T-helper 1 cell treated with Interleukin-12 subunit alpha and Interleukin-12 subunit beta and Interleukin-4 antibody, amounts not matched to agents 30 μg/mL and 1 μg/mL, for 36 hours (primary cell): ENCODE measurements around the gene PLN.

Experiments
- H3K27ac Mint-ChIP-seq: one replicate; pipeline ENCODE4 v1.8.0; 2021; ENCODE audit warnings: mild to moderate bottlenecking, mixed read lengths
- H3K27me3 Mint-ChIP-seq: one replicate; pipeline ENCODE4 v1.8.0; 2021; ENCODE audit warnings: low read depth, mixed read lengths
- H3K36me3 Mint-ChIP-seq: one replicate; pipeline ENCODE4 v1.8.0; 2021; ENCODE audit warnings: low read depth, mixed read lengths
- H3K4me1 Mint-ChIP-seq: one replicate; pipeline ENCODE4 v1.8.0; 2021; ENCODE audit warnings: low read depth, mixed read lengths
- H3K4me3 Mint-ChIP-seq: one replicate; pipeline ENCODE4 v1.8.0; 2021; ENCODE audit warnings: mild to moderate bottlenecking, moderate library complexity, mixed read lengths
- H3K9me3 Mint-ChIP-seq: one replicate; pipeline ENCODE4 v1.8.0; 2021; ENCODE audit warnings: mixed read lengths

Gene PLN

DNA sequence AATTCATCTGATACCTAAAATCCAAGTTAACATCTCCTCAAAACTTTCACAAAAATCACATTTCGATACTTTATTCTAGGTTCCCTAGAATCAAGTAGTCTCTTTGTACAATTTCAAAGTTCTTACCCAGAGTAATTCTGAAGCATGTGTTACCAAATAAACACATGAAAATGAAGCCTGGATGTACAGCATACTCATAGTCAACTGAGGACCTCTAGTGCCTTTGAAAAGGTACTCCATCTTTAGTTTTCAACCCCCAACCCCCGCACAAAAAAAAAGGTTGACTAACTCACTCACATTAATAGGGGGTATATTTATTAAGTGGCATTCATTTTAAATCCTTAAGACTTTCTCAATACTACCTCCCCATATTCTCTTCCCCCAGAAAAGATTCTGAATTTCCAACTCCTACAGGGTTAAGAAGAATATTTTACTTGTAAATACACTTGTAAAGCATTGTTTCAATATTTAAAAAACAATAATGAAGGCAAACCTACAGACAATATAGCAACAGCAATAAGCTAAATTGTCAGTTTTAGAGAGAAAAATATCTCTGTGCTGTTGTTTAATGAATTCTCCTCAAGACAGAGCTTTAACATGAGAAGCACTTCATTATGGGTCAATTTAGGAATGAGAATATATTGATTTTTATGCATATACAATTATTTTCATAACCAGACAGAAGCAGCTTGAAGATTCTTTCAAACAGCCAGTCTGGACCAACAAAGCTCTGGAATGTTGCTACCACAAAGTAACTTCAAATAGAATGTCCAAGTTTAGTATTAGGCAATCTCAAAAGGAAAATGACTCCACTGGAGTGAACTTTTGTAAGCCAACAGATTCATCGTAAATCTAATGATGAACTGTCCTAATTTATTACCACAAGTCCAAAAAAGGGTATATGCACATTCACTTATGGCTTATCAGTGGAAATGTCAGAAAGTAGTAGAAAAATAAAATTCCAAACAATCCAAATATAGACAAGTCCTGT lies 3.3 kb downstream of the PLN start:
- no peak overlapping the region for H3K4me3 Mint-ChIP-seq
- H3K9me3 Mint-ChIP-seq = no peaks in the 10 kb centered on the region
- no peak overlapping the region for H3K27ac Mint-ChIP-seq
- H3K4me1 Mint-ChIP-seq = peaks cover 14% of the 10 kb centered on the region
- H3K36me3 Mint-ChIP-seq = peaks cover 14% of the 10 kb centered on the region
- no peaks in the 10 kb centered on the region for H3K27me3 Mint-ChIP-seq

DNA sequence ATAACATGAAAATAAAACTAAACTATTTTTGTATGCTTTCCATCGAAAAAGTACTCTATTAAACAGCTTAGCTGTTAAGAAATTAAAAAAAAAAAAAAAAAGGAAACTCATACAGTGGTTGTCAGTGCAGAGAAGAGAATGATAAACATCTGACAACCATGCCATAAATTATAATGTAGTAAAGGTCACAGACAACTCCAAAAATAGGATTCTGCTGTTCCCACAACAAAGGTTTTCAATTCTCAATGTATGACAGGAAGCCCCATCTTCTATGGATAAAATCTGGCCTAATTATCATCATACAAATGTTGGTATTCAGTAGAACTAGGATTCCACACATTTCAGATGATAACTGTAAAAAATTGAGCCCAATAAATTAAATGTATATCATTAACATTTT lies 5.0 kb downstream of the PLN start:
- Mint-ChIP-seq H3K27me3 (no peaks in the 10 kb centered on the region), H3K4me1 (peaks cover 14% of the 10 kb centered on the region), H3K4me3 (no peak overlapping the region), H3K9me3 (no peaks in the 10 kb centered on the region), H3K27ac (no peak overlapping the region), H3K36me3 (peaks cover 13% of the 10 kb centered on the region)

DNA sequence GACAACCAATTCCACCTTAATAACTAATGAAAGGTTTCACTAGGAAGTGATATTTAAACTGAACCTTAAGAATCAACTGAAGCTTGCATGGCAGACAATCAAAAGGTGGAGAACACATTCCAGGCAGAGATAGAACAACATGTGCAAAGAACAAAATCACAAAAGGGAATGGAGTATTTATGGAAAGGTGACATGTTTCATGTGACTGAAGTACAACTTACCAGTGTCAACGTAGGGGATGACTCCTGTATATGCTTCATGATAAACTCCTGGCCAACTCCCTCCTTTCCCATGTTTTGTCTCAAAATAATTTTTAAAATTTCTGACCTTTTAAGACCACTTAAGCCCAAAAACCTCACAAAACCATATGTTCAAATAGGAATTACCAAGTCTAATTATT lies 6.6 kb downstream of the PLN start:
- H3K36me3 Mint-ChIP-seq = peaks cover 15% of the 10 kb centered on the region
- peaks cover 24% of the 10 kb centered on the region for H3K4me1 Mint-ChIP-seq
- H3K4me3 Mint-ChIP-seq = no peak overlapping the region
- H3K9me3 Mint-ChIP-seq = no peaks in the 10 kb centered on the region
- H3K27me3 Mint-ChIP-seq = no peaks in the 10 kb centered on the region
- no peak overlapping the region for H3K27ac Mint-ChIP-seq

DNA sequence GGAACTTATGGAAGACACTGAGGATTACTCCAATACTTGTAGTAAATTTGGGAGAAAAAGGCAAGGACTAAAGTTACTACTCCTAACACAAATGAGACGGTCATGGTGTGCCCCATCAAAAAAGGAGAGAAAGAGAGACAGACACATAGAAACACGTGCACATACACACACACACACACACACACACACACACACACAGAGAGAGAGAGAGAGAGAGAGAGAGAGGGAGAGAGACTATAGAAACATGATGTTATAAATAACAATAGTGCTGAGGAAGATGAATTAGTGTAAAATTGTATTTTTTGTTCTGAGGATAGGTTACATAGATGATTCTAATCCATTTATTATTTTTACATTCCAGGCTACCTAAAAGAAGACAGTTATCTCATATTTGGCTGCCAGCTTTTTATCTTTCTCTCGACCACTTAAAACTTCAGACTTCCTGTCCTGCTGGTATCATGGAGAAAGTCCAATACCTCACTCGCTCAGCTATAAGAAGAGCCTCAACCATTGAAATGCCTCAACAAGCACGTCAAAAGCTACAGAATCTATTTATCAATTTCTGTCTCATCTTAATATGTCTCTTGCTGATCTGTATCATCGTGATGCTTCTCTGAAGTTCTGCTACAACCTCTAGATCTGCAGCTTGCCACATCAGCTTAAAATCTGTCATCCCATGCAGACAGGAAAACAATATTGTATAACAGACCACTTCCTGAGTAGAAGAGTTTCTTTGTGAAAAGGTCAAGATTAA lies 10.5 kb downstream of the PLN start:
- Mint-ChIP-seq H3K36me3 (peaks cover 19% of the 10 kb centered on the region), H3K4me3 (peak overlapping the region; percentile 68), H3K27me3 (no peaks in the 10 kb centered on the region), H3K27ac (peak overlapping the region; percentile 92), H3K4me1 (peaks cover 20% of the 10 kb centered on the region), H3K9me3 (no peaks in the 10 kb centered on the region)

DNA sequence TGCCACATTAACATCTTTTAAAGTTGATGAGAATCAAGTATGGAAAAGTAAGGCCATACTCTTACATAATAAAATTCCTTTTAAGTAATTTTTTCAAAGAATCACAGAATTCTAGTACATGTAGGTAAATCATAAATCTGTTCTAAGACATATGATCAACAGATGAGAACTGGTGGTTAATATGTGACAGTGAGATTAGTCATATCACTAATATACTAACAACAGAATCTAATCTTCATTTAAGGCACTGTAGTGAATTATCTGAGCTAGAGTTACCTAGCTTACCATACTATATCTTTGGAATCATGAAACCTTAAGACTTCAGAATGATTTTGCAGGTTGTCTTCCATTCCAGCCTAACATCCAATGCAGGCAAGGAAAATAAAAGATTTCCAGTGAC lies 11.6 kb downstream of the PLN start:
- Mint-ChIP-seq H3K27me3 (no peaks in the 10 kb centered on the region), H3K36me3 (peaks cover 16% of the 10 kb centered on the region), H3K9me3 (no peaks in the 10 kb centered on the region), H3K27ac (peak overlapping the region; percentile 55), H3K4me3 (no peak overlapping the region), H3K4me1 (peaks cover 18% of the 10 kb centered on the region)

- Mint-ChIP-seq H3K4me1 (peaks cover 29% of the 10 kb centered on the region), H3K9me3 (no peaks in the 10 kb centered on the region), H3K27me3 (no peaks in the 10 kb centered on the region), H3K4me3 (no peak overlapping the region), H3K36me3 (peaks cover 17% of the 10 kb centered on the region), H3K27ac (no peak overlapping the region)
These were observed 14.2 kb downstream of the PLN start for GRCh38 chr6:118562248-118562647.

DNA sequence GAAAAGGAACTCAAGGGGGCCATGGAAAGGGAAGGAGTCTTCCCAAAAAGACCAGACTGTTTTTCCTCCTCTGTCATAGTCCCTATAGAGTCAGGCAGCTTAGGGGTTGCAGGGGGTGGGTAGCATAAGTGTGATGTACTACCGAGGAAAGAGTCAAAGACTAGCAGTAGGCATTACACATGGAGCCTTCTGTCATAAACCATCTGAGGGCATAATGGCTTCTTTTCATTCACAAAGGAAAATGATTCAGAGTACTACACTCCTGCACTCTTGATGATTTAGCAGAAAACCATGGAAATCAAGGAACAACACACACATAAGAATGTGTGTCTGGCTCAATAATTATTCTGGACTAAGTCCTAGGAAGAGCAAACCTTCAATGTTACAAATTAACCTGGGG lies 14.9 kb downstream of the PLN start:
- no peak overlapping the region for H3K4me3 Mint-ChIP-seq
- H3K4me1 Mint-ChIP-seq = peaks cover 28% of the 10 kb centered on the region
- H3K27ac Mint-ChIP-seq = no peak overlapping the region

GRCh38 chr6:118565311-118565960 lies 17.3 kb downstream of the PLN start:
- peak overlapping the region; percentile 53 for H3K27ac Mint-ChIP-seq
- no peaks in the 10 kb centered on the region for H3K27me3 Mint-ChIP-seq

More for the DNA sequence above, 14.9 kb downstream of the PLN start:
- no peaks in the 10 kb centered on the region for H3K27me3 Mint-ChIP-seq
- peaks cover 17% of the 10 kb centered on the region for H3K36me3 Mint-ChIP-seq
- no peaks in the 10 kb centered on the region for H3K9me3 Mint-ChIP-seq

DNA sequence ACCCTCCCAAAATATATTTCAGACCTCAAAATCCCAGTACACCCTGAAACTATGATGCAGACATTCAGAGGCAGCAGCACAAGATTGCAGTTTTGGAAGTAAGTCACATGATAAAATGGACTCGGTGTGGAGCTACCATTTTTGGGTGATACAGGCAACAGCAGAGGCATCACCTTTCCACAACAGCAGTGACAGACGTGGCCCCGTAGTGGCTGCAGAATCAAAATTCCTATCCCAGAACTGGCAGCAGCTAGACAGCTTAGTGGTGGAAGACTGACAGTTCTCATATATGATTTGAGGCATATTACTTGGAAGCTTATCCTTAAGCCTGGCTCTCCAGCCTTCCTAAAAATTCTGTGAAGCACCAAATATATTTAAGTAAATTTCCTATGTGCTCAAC lies 19.9 kb downstream of the PLN start:
- no peaks in the 10 kb centered on the region for H3K9me3 Mint-ChIP-seq

More at GRCh38 chr6:118565311-118565960, 17.3 kb downstream of the PLN start:
- Mint-ChIP-seq H3K36me3 (peaks cover 11% of the 10 kb centered on the region), H3K9me3 (no peaks in the 10 kb centered on the region), H3K4me1 (peaks cover 19% of the 10 kb centered on the region), H3K4me3 (no peak overlapping the region)

GRCh38 chr6:118569498-118569897 lies 21.4 kb downstream of the PLN start:
- no peak overlapping the region for H3K4me3 Mint-ChIP-seq
- peaks cover 11% of the 10 kb centered on the region for H3K9me3 Mint-ChIP-seq
- H3K27me3 Mint-ChIP-seq = no peaks in the 10 kb centered on the region
- H3K36me3 Mint-ChIP-seq = peaks cover 20% of the 10 kb centered on the region
- H3K27ac Mint-ChIP-seq = no peak overlapping the region
- peaks cover 16% of the 10 kb centered on the region for H3K4me1 Mint-ChIP-seq

More for the DNA sequence above, 19.9 kb downstream of the PLN start:
- no peak overlapping the region for H3K4me3 Mint-ChIP-seq
- no peak overlapping the region for H3K27ac Mint-ChIP-seq
- H3K4me1 Mint-ChIP-seq = peaks cover 18% of the 10 kb centered on the region
- no peaks in the 10 kb centered on the region for H3K27me3 Mint-ChIP-seq
- H3K36me3 Mint-ChIP-seq = peaks cover 10% of the 10 kb centered on the region

DNA sequence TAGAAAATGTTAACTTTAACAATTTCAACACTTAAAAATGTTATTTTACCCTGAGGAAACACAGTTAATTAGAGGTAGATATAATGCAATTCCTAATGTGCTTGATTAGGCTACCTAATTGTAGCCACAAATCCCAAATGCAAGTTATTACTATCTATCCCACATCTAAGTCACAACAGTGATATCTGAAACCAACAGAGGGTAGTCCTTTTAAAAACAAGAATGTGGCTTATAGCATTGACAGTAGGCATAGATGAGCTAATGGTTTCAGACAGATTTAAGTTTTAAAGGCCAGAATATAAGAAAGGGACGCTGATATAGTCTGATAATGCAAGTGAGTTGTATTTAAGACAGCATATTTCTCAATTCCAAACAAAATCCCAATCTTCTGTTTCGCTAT lies 23.0 kb downstream of the PLN start:
- H3K4me3 Mint-ChIP-seq = no peak overlapping the region
- H3K9me3 Mint-ChIP-seq = peaks cover 28% of the 10 kb centered on the region
- no peak overlapping the region for H3K27ac Mint-ChIP-seq
- H3K4me1 Mint-ChIP-seq = peaks cover 7% of the 10 kb centered on the region
- H3K36me3 Mint-ChIP-seq = peaks cover 29% of the 10 kb centered on the region
- no peaks in the 10 kb centered on the region for H3K27me3 Mint-ChIP-seq

DNA sequence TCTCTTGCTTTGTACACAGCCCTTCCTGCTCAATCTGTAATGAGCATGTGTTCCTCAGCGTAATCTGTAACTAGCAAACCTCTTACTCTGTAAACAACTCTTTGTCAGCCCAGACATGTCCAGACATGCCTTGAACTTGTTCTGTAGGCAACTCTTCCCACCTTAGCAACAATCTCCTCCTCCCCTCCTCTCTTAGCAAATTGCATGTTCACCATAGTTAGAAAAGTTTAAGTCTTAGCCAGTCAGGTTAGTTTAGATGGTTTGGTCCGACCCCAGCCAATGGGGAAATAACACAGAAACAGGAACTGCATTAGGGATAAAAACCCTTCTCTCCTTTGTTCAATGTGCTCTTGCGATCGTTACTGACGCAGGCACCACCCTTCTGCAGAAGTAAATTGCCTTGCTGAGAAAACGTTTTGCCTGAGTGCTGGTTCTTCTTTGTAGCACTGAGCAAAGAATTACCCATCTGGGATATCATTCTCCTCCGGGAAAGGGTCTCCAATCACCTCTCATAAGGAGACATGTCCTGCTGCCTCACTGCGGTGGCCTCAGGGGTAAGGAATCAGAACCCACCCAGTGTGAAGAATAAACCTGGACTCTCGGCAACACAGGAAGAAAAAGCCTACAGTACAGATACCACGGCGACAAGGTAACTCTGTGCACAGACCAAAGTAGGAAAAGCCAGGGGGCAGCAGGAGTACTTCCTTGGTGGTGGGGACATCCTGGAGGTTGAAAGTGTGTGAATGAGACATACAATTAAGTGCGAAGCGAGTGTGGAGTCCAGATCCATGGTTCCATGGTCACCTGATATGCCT lies 26.2 kb downstream of the PLN start:
- no peaks in the 10 kb centered on the region for H3K27me3 Mint-ChIP-seq
- H3K27ac Mint-ChIP-seq = peak overlapping the region; percentile 47
- H3K9me3 Mint-ChIP-seq = peaks cover 55% of the 10 kb centered on the region
- H3K36me3 Mint-ChIP-seq = peaks cover 57% of the 10 kb centered on the region
- no peak overlapping the region for H3K4me3 Mint-ChIP-seq
- H3K4me1 Mint-ChIP-seq = peaks cover 5% of the 10 kb centered on the region

GRCh38 chr6:118577972-118578371 lies 29.9 kb downstream of the PLN start:
- no peak overlapping the region for H3K4me3 Mint-ChIP-seq
- H3K36me3 Mint-ChIP-seq = peaks cover 85% of the 10 kb centered on the region
- H3K4me1 Mint-ChIP-seq = peaks cover 9% of the 10 kb centered on the region
- H3K27me3 Mint-ChIP-seq = no peaks in the 10 kb centered on the region
- peaks cover 69% of the 10 kb centered on the region for H3K9me3 Mint-ChIP-seq
- no peak overlapping the region for H3K27ac Mint-ChIP-seq

- Mint-ChIP-seq H3K27me3 (no peaks in the 10 kb centered on the region), H3K9me3 (peaks cover 65% of the 10 kb centered on the region), H3K4me3 (no peak overlapping the region), H3K4me1 (peaks cover 9% of the 10 kb centered on the region), H3K27ac (no peak overlapping the region), H3K36me3 (peaks cover 81% of the 10 kb centered on the region)
These were observed 30.5 kb downstream of the PLN start for GRCh38 chr6:118578617-118579016.
